ENCODE measurements around the gene UACA.
"Not testable (repeated sequence)": the region's sequence is repeated elsewhere in the genome, so short reads cannot be mapped to it uniquely, and the experiment has no call there.

The UACA gene

GRCh38 chr15:70763120-70763949 is at the start of gene UACA:
Gene UACA (minus strand): TSS chr15:70763558. CDS start chr15:70763407, 151 bp downstream.
- DNase-seq (ENCODE audit: low read depth in 2 of 2) = peak; percentile 39 to 41

- no peak for DNase-seq (ENCODE audit: low read depth in 2 of 2)
Observed at GRCh38 chr15:70812827-70813364, 49.5 kb upstream of the UACA start.

- DNase-seq (ENCODE audit: low read depth in 2 of 2) = no peak
Observed at GRCh38 chr15:70810916-70811578, 47.7 kb upstream of the UACA start.

- DNase-seq (ENCODE audit: low read depth in 2 of 2) = no peak
Observed at GRCh38 chr15:70806992-70807712, 43.8 kb upstream of the UACA start.

GRCh38 chr15:70804388-70804787 is 41.0 kb upstream of the UACA start:
- DNase-seq (ENCODE audit: low read depth in 2 of 2) = not testable (repeated sequence)

GRCh38 chr15:70802629-70803028 is 39.3 kb upstream of the UACA start:
- no peak for DNase-seq (ENCODE audit: low read depth in 2 of 2)

- no peak for DNase-seq (ENCODE audit: low read depth in 2 of 2)
Observed at GRCh38 chr15:70801109-70801508, 37.8 kb upstream of the UACA start.

GRCh38 chr15:70799667-70800450 is 36.5 kb upstream of the UACA start:
- no peak for DNase-seq (ENCODE audit: low read depth in 2 of 2)

GRCh38 chr15:70797464-70797863 is 34.1 kb upstream of the UACA start:
- DNase-seq (ENCODE audit: low read depth in 2 of 2) = no peak

- no peak for DNase-seq (ENCODE audit: low read depth in 2 of 2)
Observed at GRCh38 chr15:70796516-70797310, 33.4 kb upstream of the UACA start.

- DNase-seq (ENCODE audit: low read depth in 2 of 2) = no peak
Observed at GRCh38 chr15:70795311-70795665, 31.9 kb upstream of the UACA start.

- no peak for DNase-seq (ENCODE audit: low read depth in 2 of 2)
Observed at GRCh38 chr15:70794596-70795310, 31.4 kb upstream of the UACA start.

- no peak for DNase-seq (ENCODE audit: low read depth in 2 of 2)
Observed at GRCh38 chr15:70793694-70794093, 30.3 kb upstream of the UACA start.

GRCh38 chr15:70792171-70792573 is 28.8 kb upstream of the UACA start:
- DNase-seq (ENCODE audit: low read depth in 2 of 2) = no peak

GRCh38 chr15:70791259-70791658 is 27.9 kb upstream of the UACA start:
- DNase-seq (ENCODE audit: low read depth in 2 of 2) = no peak

GRCh38 chr15:70789213-70789612 is 25.9 kb upstream of the UACA start:
- no peak for DNase-seq (ENCODE audit: low read depth in 2 of 2)

GRCh38 chr15:70788114-70789049 is 25.0 kb upstream of the UACA start:
- DNase-seq (ENCODE audit: low read depth in 2 of 2) = no peak

- no peak for DNase-seq (ENCODE audit: low read depth in 2 of 2)
Observed at GRCh38 chr15:70786996-70787395, 23.6 kb upstream of the UACA start.

- DNase-seq (ENCODE audit: low read depth in 2 of 2) = no peak
Observed at GRCh38 chr15:70783610-70784022, 20.3 kb upstream of the UACA start.
